ENCODE measurements around the gene SLC51A.

SLC51A gene

DNA sequence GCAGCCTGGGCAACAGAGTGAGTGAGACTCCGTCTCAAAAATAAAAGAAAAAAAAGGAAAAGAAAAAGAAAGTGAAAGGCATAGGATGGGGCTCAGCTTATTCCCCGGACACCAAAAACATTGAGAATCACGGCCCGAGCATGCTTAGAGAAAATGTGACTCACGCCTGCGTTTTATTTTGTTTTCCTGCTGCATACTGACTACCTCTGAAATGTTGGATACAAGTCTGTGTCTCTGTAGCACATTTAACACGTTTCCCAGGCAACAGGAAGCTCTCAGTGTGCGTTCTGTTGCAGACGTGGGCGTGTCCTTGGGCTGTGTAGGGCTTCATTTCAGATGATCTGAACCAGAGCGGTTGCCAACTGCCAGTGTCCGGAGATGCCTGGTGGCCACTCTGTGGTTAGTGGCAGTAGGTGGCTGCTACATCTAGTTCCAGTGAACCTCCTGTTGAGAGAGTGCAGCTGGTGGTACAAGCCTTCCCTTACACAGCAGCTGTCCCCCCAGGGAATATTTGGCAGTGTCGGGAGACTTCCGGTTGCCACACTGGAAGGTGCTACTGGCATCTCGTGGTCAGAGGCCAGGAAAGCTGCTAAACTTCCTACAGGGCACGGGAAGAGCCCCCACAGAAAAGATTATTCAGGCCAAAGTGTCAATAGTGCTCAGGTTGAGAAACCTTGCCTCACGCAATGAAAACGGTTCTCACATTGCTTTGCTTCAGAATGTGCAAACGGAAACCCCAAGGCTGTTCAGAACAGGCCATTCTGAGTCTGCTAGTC is 3.0 kb downstream of the SLC51A start:
- H3K27ac ChIP-seq (replicated peaks) = peak overlapping the region; percentile 96
- H3K27me3 ChIP-seq (ENCODE audit: insufficient read depth, poor library complexity, severe bottlenecking) = no peaks in the 10 kb centered on the region
- H3K4me3 ChIP-seq (replicated peaks; ENCODE audit: insufficient read depth, low read length) = peak overlapping the region; percentile 26
- TF ChIP-seq GABPA (IDR thresholded peaks at IDR 0.05; ENCODE audit: low read depth) = peak; percentile 58
- TF ChIP-seq POLR2AphosphoS5 (IDR thresholded peaks at IDR 0.05; ENCODE audit: low read depth) = peak; percentile 96
- TF ChIP-seq, protein P1, sequence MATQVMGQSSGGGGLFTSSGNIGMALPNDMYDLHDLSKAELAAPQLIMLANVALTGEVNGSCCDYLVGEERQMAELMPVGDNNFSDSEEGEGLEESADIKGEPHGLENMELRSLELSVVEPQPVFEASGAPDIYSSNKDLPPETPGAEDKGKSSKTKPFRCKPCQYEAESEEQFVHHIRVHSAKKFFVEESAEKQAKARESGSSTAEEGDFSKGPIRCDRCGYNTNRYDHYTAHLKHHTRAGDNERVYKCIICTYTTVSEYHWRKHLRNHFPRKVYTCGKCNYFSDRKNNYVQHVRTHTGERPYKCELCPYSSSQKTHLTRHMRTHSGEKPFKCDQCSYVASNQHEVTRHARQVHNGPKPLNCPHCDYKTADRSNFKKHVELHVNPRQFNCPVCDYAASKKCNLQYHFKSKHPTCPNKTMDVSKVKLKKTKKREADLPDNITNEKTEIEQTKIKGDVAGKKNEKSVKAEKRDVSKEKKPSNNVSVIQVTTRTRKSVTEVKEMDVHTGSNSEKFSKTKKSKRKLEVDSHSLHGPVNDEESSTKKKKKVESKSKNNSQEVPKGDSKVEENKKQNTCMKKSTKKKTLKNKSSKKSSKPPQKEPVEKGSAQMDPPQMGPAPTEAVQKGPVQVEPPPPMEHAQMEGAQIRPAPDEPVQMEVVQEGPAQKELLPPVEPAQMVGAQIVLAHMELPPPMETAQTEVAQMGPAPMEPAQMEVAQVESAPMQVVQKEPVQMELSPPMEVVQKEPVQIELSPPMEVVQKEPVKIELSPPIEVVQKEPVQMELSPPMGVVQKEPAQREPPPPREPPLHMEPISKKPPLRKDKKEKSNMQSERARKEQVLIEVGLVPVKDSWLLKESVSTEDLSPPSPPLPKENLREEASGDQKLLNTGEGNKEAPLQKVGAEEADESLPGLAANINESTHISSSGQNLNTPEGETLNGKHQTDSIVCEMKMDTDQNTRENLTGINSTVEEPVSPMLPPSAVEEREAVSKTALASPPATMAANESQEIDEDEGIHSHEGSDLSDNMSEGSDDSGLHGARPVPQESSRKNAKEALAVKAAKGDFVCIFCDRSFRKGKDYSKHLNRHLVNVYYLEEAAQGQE (IDR thresholded peaks at IDR 0.05; ENCODE audit: insufficient replicate concordance, low read depth) = peak; percentile 62
- TF ChIP-seq, protein P2, sequence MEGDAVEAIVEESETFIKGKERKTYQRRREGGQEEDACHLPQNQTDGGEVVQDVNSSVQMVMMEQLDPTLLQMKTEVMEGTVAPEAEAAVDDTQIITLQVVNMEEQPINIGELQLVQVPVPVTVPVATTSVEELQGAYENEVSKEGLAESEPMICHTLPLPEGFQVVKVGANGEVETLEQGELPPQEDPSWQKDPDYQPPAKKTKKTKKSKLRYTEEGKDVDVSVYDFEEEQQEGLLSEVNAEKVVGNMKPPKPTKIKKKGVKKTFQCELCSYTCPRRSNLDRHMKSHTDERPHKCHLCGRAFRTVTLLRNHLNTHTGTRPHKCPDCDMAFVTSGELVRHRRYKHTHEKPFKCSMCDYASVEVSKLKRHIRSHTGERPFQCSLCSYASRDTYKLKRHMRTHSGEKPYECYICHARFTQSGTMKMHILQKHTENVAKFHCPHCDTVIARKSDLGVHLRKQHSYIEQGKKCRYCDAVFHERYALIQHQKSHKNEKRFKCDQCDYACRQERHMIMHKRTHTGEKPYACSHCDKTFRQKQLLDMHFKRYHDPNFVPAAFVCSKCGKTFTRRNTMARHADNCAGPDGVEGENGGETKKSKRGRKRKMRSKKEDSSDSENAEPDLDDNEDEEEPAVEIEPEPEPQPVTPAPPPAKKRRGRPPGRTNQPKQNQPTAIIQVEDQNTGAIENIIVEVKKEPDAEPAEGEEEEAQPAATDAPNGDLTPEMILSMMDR (IDR thresholded peaks at IDR 0.05; ENCODE audit: insufficient read depth, low read length) = no peak
- TF ChIP-seq SPI1 (IDR thresholded peaks at IDR 0.05; ENCODE audit: borderline replicate concordance, low read depth) = peak; percentile 46; the same call in 1 of the 2 replicates
- peak; percentile 94 to 97 for DNase-seq (ENCODE audit: low read depth in 1 of 2, low spot score in 1 of 2)

DNA sequence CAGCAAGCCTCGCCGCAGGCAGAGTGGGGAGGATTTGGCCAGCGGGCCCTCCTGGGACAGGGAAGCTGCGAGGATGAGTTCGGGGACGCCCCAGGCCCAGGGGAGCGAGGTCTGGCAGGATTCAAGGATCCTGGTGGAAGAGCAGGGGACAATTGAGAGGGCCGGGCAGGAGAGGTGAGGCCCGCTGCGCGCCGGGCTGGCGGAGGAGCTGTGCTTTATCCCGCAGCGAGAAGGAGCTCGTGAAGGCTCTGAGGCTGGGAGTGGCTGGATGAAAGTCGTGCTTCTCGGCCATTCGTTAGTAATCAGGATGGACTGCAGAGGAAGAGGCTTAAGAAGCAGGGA is 3.6 kb downstream of the SLC51A start:
- Histone ChIP-seq H3K27me3 (ENCODE audit: insufficient read depth, poor library complexity, severe bottlenecking) (no peaks in the 10 kb centered on the region), H3K27ac (replicated peaks) (peak overlapping the region; percentile 96), H3K4me3 (replicated peaks; ENCODE audit: insufficient read depth, low read length) (peak overlapping the region; percentile 26)
- TF ChIP-seq, protein P1 (IDR thresholded peaks at IDR 0.05; ENCODE audit: insufficient replicate concordance, low read depth) = peak; percentile 5
- no peak for TF ChIP-seq GABPA (IDR thresholded peaks at IDR 0.05; ENCODE audit: low read depth)
- no peak for DNase-seq (ENCODE audit: low read depth in 1 of 2, low spot score in 1 of 2)

DNA sequence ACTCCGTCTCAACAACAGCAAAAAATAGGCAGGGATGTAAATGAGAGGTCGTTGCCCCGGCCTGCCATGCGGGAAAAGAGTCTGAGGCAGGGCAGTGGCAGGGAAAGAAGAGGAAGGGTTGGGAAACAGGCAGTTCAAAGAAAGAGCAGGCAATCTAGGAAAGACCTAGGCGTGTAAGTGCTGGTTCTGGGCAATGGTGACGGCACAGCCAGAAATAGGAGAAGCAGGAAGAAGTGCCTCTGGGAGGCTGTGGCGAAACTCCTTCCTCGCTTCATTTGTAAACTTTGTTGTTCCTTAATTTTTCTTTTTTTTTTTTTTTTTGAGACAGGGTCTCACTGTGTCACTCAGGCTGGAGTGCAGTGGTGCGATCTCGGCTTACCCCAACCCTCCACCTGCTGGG is 4.3 kb downstream of the SLC51A start:
- DNase-seq (ENCODE audit: low read depth in 1 of 2, low spot score in 1 of 2) = peak; percentile 48 to 89
- Histone ChIP-seq H3K4me3 (replicated peaks; ENCODE audit: insufficient read depth, low read length) (peak overlapping the region; percentile 26; the same call in 1 of the 2 replicates), H3K27me3 (ENCODE audit: insufficient read depth, poor library complexity, severe bottlenecking) (no peaks in the 10 kb centered on the region), H3K27ac (replicated peaks) (peak overlapping the region; percentile 96)
- TF ChIP-seq POLR2AphosphoS5 (IDR thresholded peaks at IDR 0.05; ENCODE audit: low read depth) = peak; percentile 37; the same call in 1 of the 2 replicates
- TF ChIP-seq GABPA (IDR thresholded peaks at IDR 0.05; ENCODE audit: low read depth) = no peak
- TF ChIP-seq, protein P2 (IDR thresholded peaks at IDR 0.05; ENCODE audit: insufficient read depth, low read length) = no peak
- TF ChIP-seq SPI1 (IDR thresholded peaks at IDR 0.05; ENCODE audit: borderline replicate concordance, low read depth) = peak; percentile 55; the same call in 1 of the 2 replicates
- TF ChIP-seq, protein P1 (IDR thresholded peaks at IDR 0.05; ENCODE audit: insufficient replicate concordance, low read depth) = no peak
